Naive thymus-derived CD4-positive, alpha-beta T cell (primary cell): ENCODE results near the gene TMEM132C. TPM values are rescaled to one million over a fixed set of nuclear protein-coding genes. Genes with fewer than 3 reads are reported as not detected.

Experiments
- ATAC-seq: fragments of 150-1000 bp; cut with Tn5 transposase; 2 replicates; pipeline ENCODE4 v1.10.0; 2021; ENCODE audit warnings: mild to moderate bottlenecking, moderate library complexity
- CTCF ChIA-PET: fragments of 350-600 bp; sonication (Branson Sonifier 250); formaldehyde crosslinking; loops from one replicate; lab custom pipeline; 2021; ENCODE audit warnings: antibody characterized with exemption; lab: Charles Lee
- POLR2A ChIA-PET: fragments of 350-600 bp; sonication (Branson Sonifier 250); formaldehyde crosslinking; loops from one replicate; lab custom pipeline; 2021; ENCODE audit warnings: antibody characterized with exemption, inconsistent platforms; lab: Charles Lee
- DNase-seq, 9 donors: peaks; one replicate each; pipeline versions ENCODE4 v3.0.0 to v3.0.0-alpha.2; 2020 to 2022; ENCODE audit warnings: mixed read lengths in 1 of 9
- H3K27ac ChIP-seq: one replicate; pipeline ENCODE4 v1.7.0; 2013; ENCODE audit warnings: mild to moderate bottlenecking, low read depth, low read length, moderate library complexity
- H3K27me3 ChIP-seq, 2 donors: one replicate each; pipeline ENCODE4 v1.7.0; 2013; ENCODE audit warnings: low read length in 2 of 2, mild to moderate bottlenecking in 2 of 2, moderate library complexity in 2 of 2; ENCODE audit not compliant: control insufficient read depth in 2 of 2, insufficient read depth in 2 of 2
- H3K36me3 ChIP-seq, 3 experiments: 1 replicate in 2 of 3; 2 replicates in 1 of 3; pipeline ENCODE4 v1.7.0; 2013; ENCODE audit warnings: low read length in 3 of 3, mild to moderate bottlenecking in 3 of 3, moderate library complexity in 1 of 3; ENCODE audit not compliant: insufficient read depth in 3 of 3, control insufficient read depth in 2 of 3
- H3K4me1 ChIP-seq, 2 donors: one replicate each; pipeline ENCODE4 v1.7.0; 2013; ENCODE audit warnings: low read length in 2 of 2, mild to moderate bottlenecking in 2 of 2, moderate library complexity in 1 of 2; ENCODE audit not compliant: control insufficient read depth in 2 of 2, insufficient read depth in 2 of 2
- H3K4me3 ChIP-seq: 2 replicates; pipeline ENCODE4 v1.7.0; 2013; ENCODE audit warnings: mild to moderate bottlenecking, low read length
- H3K9me3 ChIP-seq, 3 experiments: 1 replicate in 2 of 3; 2 replicates in 1 of 3; pipeline ENCODE4 v1.7.0; 2013; ENCODE audit warnings: low read length in 3 of 3; ENCODE audit not compliant: control insufficient read depth in 2 of 3
- H3K27ac Mint-ChIP-seq, 9 donors: one replicate each; pipeline ENCODE4 v1.8.0; 2020 to 2022; ENCODE audit warnings: mixed read lengths in 9 of 9, mild to moderate bottlenecking in 8 of 9, moderate library complexity in 5 of 9, inconsistent platforms in 2 of 9
- H3K27me3 Mint-ChIP-seq, 5 donors: one replicate each; pipeline ENCODE4 v1.8.0; 2021 to 2022; ENCODE audit warnings: mixed read lengths in 5 of 5, mild to moderate bottlenecking in 1 of 5
- H3K36me3 Mint-ChIP-seq, 5 donors: one replicate each; pipeline ENCODE4 v1.8.0; 2020 to 2022; ENCODE audit warnings: mixed read lengths in 5 of 5, mild to moderate bottlenecking in 3 of 5, inconsistent platforms in 1 of 5
- H3K4me1 Mint-ChIP-seq, 7 donors: one replicate each; pipeline ENCODE4 v1.8.0; 2020 to 2022; ENCODE audit warnings: mixed read lengths in 7 of 7, mild to moderate bottlenecking in 3 of 7, inconsistent platforms in 1 of 7
- H3K4me3 Mint-ChIP-seq, 10 donors: one replicate each; pipeline ENCODE4 v1.8.0; 2020 to 2022; ENCODE audit warnings: mild to moderate bottlenecking in 10 of 10, mixed read lengths in 10 of 10, moderate library complexity in 6 of 10, inconsistent platforms in 2 of 10
- H3K9me3 Mint-ChIP-seq, 11 donors: one replicate each; pipeline ENCODE4 v1.8.0; 2020 to 2022; ENCODE audit warnings: mixed read lengths in 11 of 11, mild to moderate bottlenecking in 4 of 11, inconsistent platforms in 1 of 11, moderate library complexity in 1 of 11
- intact Hi-C, 2 donors: fragments of 100-400 bp; cut with micrococcal nuclease; formaldehyde crosslinking; loops; one replicate each; pipeline ENCODE4 v1.15.1; 2023
- polyA plus RNA-seq, 2 donors: library from polyadenylated mRNA; unstranded; fragments of 300-500 nt; fragmentation: Illumina TruSeq; gene quantifications; one replicate each; pipeline ENCODE4 v1.2.3, GENCODE V29; 2021
- total RNA-seq, 6 experiments: library from RNA in 5 of 6; stranded (reverse) in 5 of 6; gene quantifications; 1 replicate in 5 of 6; 2 replicates in 1 of 6; pipeline ENCODE4 v1.2.3 and lab custom pipeline; 2021 to 2026

TMEM132C gene
- total and polyA plus RNA-seq, 7 experiments from 2014 or later = not detected

GRCh38 chr12:128643155-128643554 lies 376.2 kb downstream of the TMEM132C start:
- no peak overlapping the region for H3K27ac ChIP-seq
- no peaks in the 10 kb centered on the region for H3K36me3 ChIP-seq
- DNase-seq = no peak
- intact Hi-C loops = no loop called here
- Mint-ChIP-seq H3K4me1 (no peaks in the 10 kb centered on the region), H3K27ac (no peak overlapping the region), H3K9me3 (peaks cover 3 to 26% (median 14%) of the 10 kb centered on the region in 11 donors), H3K27me3 (peaks cover 0 to 20% (median 4%) of the 10 kb centered on the region in 5 donors), H3K4me3 (no peak overlapping the region), H3K36me3 (peaks cover 0 to 2% (median 0%) of the 10 kb centered on the region in 5 donors)
- peaks cover 0 to 4% (median 0%) of the 10 kb centered on the region in 3 experiments for H3K9me3 ChIP-seq
- no peak overlapping the region for H3K4me3 ChIP-seq
- POLR2A ChIA-PET = no interaction called here
- no peak for ATAC-seq
- no peaks in the 10 kb centered on the region for H3K27me3 ChIP-seq
- CTCF ChIA-PET = no interaction called here
- H3K4me1 ChIP-seq = no peaks in the 10 kb centered on the region

DNA sequence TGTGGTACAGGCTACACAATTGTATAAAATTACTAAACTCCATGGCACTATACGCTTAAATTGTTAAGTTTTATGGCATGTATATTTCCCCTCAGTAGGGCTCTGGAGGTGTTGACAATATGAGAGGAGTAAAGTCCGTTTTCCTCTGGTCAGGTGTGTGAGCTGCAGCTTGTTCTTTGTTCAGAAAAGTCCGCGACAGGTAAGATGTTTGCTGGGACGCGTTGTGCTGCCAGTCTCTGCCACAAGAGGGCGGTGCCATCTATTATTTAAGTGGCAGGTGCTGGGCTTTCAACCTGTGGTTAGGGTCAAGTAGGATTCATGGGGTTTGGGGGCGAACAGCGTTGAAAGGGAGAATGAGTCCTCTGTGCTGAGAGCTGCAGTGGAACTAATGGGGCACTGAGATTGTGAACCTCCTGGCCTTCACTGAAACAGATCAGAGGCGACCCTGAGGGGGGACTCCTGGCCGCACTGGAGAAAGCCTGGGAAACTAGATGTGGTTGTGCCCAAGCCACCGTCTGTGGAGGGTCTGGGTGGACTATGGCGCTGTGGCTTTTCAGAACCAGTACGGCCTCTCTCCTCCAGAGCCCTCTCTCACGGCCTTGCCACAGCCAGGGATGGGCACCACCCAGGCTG lies 377.8 kb downstream of the TMEM132C start:
- intact Hi-C loops = loop anchor here in 1 of 2 donors (2.0 kb wide), 1 partner anchor 1368 kb away; no protein-coding TSS in a partner anchor
- peak in 1 of 9 donors; percentile 23 for DNase-seq

DNA sequence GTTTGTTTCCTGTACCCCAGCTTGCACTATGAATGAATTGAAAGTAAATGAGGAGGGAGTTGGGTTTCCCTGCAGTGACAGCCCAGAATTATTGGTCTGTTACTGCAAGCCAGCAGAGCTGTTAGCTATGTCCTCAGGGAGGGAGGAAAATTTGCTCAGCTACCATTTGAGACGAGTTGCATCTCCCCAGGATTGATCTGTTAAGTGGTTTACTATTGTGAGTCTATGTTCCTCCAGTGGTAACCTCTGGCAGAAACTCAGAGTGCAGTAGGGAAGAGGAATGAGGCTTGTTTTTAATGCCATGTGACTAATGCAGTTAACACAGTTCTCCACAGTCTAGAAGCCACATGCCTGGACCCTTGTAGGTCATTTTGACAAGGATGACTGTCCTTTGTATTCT lies 382.9 kb downstream of the TMEM132C start:
- peaks cover 0 to 9% (median 0%) of the 10 kb centered on the region in 5 donors for H3K36me3 Mint-ChIP-seq
- H3K27me3 ChIP-seq = no peaks in the 10 kb centered on the region
- no peak overlapping the region for H3K4me3 ChIP-seq
- H3K4me3 Mint-ChIP-seq = no peak overlapping the region
- H3K4me1 ChIP-seq = no peaks in the 10 kb centered on the region
- no peaks in the 10 kb centered on the region for H3K36me3 ChIP-seq
- no peaks in the 10 kb centered on the region for H3K9me3 ChIP-seq
- H3K27ac Mint-ChIP-seq = no peak overlapping the region
- H3K9me3 Mint-ChIP-seq = peaks cover 6 to 29% (median 17%) of the 10 kb centered on the region in 11 donors
- no peak overlapping the region for H3K27ac ChIP-seq
- peaks cover 0 to 18% (median 4%) of the 10 kb centered on the region in 5 donors for H3K27me3 Mint-ChIP-seq
- DNase-seq (no peak), ATAC-seq (no peak)
- H3K4me1 Mint-ChIP-seq = no peaks in the 10 kb centered on the region
- ChIA-PET CTCF (no interaction called here), POLR2A (no interaction called here)
- intact Hi-C loops = no loop called here

More for the DNA sequence above, 377.8 kb downstream of the TMEM132C start:
- Mint-ChIP-seq H3K4me3 (no peak overlapping the region), H3K27ac (no peak overlapping the region), H3K27me3 (peaks cover 0 to 20% (median 4%) of the 10 kb centered on the region in 5 donors), H3K9me3 (peaks cover 6 to 30% (median 17%) of the 10 kb centered on the region in 11 donors), H3K4me1 (no peaks in the 10 kb centered on the region), H3K36me3 (peaks cover 0 to 4% (median 0%) of the 10 kb centered on the region in 5 donors)
- Histone ChIP-seq H3K4me3 (no peak overlapping the region), H3K36me3 (no peaks in the 10 kb centered on the region), H3K4me1 (no peaks in the 10 kb centered on the region), H3K9me3 (no peaks in the 10 kb centered on the region), H3K27ac (no peak overlapping the region), H3K27me3 (no peaks in the 10 kb centered on the region)
- no peak for ATAC-seq
- POLR2A ChIA-PET = no interaction called here
- CTCF ChIA-PET = no interaction called here

DNA sequence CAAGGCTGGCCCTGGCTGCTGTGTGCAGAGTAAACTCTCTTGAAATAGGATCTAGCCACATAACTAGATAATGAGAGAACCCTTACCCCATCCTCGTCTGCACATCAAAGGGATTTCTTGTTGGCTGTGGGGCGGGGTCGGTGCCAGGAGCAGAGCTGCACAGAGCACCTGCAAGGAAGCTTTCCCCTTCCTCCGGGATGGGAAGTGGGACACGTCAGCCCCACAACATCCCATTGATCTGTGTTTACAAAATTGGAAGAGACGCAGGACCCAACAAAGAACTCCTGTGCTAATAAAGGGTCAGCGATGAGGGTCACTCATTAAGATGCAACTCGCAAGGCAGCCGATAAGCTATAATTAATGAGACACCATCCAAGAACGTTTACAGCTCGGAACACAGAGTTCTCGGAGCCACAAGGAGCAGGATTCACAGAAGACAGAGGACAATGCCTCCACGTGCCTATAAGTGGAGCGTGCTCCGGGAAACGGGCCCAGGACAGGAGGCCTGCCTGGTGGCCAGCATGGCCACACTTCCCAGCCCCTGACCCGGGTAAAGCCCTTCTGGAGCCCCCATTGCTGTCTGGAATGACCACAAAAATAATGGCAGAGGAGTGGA lies 385.3 kb downstream of the TMEM132C start:
- Mint-ChIP-seq H3K27ac (no peak overlapping the region), H3K4me1 (no peaks in the 10 kb centered on the region), H3K9me3 (peaks cover 5 to 14% (median 12%) of the 10 kb centered on the region in 11 donors), H3K36me3 (peaks cover 0 to 9% (median 0%) of the 10 kb centered on the region in 5 donors), H3K4me3 (no peak overlapping the region), H3K27me3 (peaks cover 0 to 18% (median 4%) of the 10 kb centered on the region in 5 donors)
- POLR2A ChIA-PET = no interaction called here
- no peaks in the 10 kb centered on the region for H3K9me3 ChIP-seq
- H3K27me3 ChIP-seq = no peaks in the 10 kb centered on the region
- no peak for DNase-seq
- H3K36me3 ChIP-seq = no peaks in the 10 kb centered on the region
- intact Hi-C loops = no loop called here
- H3K4me1 ChIP-seq = no peaks in the 10 kb centered on the region
- CTCF ChIA-PET = no interaction called here
- no peak overlapping the region for H3K4me3 ChIP-seq
- H3K27ac ChIP-seq = no peak overlapping the region
- ATAC-seq = no peak

GRCh38 chr12:128654468-128654867 lies 387.5 kb downstream of the TMEM132C start:
- intact Hi-C loops = no loop called here
- ChIA-PET CTCF (interaction anchor here (0.5 kb wide), 1 partner anchor 84 kb away, joined by 5 read pairs; no protein-coding TSS in a partner anchor), POLR2A (no interaction called here)
- Mint-ChIP-seq H3K4me1 (no peaks in the 10 kb centered on the region), H3K4me3 (no peak overlapping the region), H3K36me3 (peaks cover 0 to 5% (median 0%) of the 10 kb centered on the region in 5 donors), H3K9me3 (peaks cover 0 to 13% (median 0%) of the 10 kb centered on the region in 11 donors), H3K27ac (no peak overlapping the region), H3K27me3 (peaks cover 0 to 21% (median 4%) of the 10 kb centered on the region in 5 donors)
- Histone ChIP-seq H3K4me1 (no peaks in the 10 kb centered on the region), H3K27me3 (peaks cover 0 to 2% of the 10 kb centered on the region in 2 donors), H3K27ac (no peak overlapping the region), H3K36me3 (no peaks in the 10 kb centered on the region), H3K9me3 (no peaks in the 10 kb centered on the region), H3K4me3 (no peak overlapping the region)
- DNase-seq (no peak), ATAC-seq (no peak)

GRCh38 chr12:128657378-128657777 lies 390.4 kb downstream of the TMEM132C start:
- DNase-seq (no peak), ATAC-seq (no peak)
- H3K9me3 Mint-ChIP-seq = peaks cover 0 to 9% (median 0%) of the 10 kb centered on the region in 11 donors
- no peak overlapping the region for H3K27ac ChIP-seq
- H3K36me3 Mint-ChIP-seq = no peaks in the 10 kb centered on the region
- H3K27me3 ChIP-seq = peaks cover 0 to 2% of the 10 kb centered on the region in 2 donors
- H3K4me1 ChIP-seq = no peaks in the 10 kb centered on the region
- H3K4me1 Mint-ChIP-seq = no peaks in the 10 kb centered on the region
- H3K27me3 Mint-ChIP-seq = peaks cover 0 to 28% (median 0%) of the 10 kb centered on the region in 5 donors
- POLR2A ChIA-PET = no interaction called here
- H3K36me3 ChIP-seq = no peaks in the 10 kb centered on the region
- no peak overlapping the region for H3K27ac Mint-ChIP-seq
- no peak overlapping the region for H3K4me3 Mint-ChIP-seq
- no peaks in the 10 kb centered on the region for H3K9me3 ChIP-seq
- CTCF ChIA-PET = no interaction called here
- no peak overlapping the region for H3K4me3 ChIP-seq
- intact Hi-C loops = no loop called here
